GM12874 (cell line): ENCODE data around the gene CFAP119.

Experiments used
- CTCF ChIP-seq: IDR thresholded peaks from 2 replicates; pipeline ENCODE4 v1.5.1; 2011; ENCODE audit warnings: low read depth, mild to moderate bottlenecking, control low read depth, low read length, moderate library complexity; ENCODE audit not compliant: insufficient read depth

Gene CFAP119

DNA sequence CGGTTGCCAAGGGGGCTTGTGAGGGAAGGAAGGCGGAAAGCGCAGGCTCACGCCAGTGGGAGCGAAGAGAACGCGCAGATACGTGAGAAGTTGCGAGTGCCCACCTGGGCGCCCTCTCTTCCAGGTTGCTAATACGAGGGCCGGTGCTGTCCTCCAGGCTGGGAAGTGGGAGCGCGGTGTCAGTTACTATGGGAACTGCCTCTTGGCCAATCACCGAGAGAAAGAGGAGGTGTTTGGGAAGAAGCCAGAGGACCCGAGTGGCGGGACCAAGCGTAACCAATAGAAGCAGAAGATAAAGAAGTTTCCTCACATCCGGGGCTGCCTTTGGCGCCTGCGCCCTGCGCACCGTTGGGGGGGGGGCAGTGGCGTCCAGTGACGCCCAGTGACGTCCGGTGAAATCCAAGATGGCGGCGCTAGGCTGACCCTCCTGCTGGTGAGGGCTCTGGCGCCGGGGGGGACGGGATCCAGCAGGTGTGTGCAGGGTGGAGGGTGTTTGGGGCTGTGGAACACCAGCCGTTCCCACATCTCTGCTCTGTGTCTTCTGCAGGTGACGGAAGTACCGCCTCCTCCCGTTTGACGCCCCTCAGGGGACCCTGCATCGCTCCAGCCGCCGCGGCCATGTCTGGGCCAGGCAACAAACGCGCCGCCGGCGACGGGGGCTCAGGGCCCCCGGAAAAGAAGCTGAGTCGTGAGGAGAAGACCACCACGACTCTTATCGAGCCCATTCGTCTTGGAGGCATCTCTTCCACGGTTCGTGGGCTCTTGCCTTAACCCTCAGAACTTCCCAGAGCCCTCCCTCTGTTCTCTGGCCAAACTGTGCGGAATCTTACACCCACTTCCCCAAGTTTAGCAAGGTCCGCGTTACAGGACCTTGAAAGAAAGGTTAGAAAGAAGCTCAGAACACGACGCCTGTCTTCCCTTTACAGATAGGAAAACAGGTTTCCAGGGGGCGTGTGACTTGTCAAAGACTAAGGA, at the start of gene CFAP119, which contains the start of gene RNF40:
CFAP119 (minus strand) TSS at position 135 of the 975 bp plus-strand sequence. CDS start 314 bp downstream, outside the sequence.
RNF40 (plus strand) TSS at position 395 of the 975 bp plus-strand sequence; CDS start at position 619, 224 bp downstream.
- no peak for TF ChIP-seq CTCF

- no peak for TF ChIP-seq CTCF
These were observed 46.3 kb upstream of the CFAP119 start for GRCh38 chr16:30808146-30808545.

DNA sequence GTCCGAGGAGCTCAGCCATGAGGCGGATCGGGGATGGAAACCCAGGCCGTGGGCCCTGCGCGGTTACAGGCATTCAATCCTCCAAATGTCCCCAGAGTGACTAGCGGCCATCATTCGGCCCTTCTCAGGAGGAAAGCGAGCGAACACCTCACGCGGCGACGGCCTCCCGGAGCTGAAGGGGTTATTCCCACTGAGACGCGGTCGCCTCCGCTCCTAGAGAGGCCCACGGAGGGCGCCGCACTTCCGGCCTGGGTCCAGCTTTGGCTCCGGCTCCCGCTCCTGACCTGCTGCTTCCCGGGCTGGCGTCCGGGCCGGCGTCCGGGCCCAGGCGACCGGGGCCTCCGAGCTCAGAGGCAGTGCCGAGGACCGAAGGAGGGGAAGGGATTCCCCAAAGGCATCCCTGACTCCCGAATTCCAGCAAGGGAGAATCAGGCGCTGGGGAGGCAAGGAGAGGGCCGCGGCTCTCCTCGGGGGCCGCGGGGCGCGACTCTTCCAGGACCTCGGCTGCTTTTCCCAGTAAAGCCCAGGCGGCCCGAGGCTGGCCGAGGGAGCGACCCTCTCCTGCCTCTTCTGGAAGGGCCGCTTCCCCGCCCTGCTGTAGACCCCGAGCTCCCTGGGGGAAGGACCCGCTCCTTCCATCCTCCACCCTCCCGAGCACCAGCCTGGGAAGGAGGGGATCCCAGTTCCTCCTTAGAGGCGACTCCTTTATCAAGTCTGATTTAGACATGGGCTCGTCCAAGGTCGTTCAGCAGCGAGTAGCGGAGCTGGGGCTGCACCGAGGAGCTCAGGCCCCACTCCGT, 43.7 kb upstream of the CFAP119 start:
- no peak for TF ChIP-seq CTCF

- TF ChIP-seq CTCF = no peak
These were observed 43.2 kb upstream of the CFAP119 start for GRCh38 chr16:30805056-30805369.

DNA sequence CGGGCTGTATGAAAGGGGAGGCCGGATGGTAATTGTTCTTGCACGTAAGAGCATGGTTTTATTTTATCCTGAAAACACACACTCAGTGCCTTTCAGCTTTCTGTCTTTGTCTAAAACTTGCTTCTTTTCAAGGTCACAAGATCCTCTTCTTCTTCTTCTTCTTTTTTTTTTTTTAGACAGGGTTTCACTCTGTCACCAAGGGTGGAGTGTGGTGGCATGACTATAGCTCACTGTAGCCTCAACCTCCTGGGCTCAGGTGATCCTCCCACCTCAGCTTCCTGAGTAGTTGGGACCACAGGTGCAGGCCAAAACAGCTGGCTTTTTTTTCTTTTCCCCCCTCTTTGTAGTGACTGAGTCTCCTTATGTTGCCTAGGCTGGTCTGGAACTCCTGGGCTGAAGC, 41.1 kb upstream of the CFAP119 start:
- no peak for TF ChIP-seq CTCF

DNA sequence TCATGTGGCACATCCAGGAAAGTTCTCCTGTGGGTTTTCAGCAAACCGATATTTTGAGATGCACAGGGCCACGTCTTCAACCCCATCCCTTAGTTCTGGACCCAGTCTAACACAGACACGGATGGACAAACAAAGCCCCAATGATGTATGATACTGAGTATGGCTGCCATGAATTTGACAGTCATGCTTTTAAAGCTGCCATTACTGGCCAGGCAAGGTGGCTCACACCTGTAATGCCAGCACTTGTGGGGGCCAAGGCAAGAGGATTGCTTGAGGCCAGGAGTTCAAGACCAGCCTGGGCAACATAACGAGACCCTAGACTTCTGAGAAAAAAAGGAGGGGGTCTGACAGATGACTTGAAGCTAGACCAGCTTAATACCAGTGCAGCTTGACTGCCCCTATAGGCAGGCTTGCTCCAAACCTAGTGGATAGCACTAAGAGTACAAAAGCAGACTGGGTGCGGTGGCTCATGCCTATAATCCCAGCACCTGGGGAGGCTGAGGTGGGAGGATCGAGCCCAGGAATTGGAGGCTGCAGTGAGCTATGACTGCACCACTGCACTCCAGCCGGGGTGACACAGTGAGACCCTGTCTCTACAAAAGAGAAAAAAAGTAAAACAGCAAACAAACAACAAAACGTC, 35.9 kb upstream of the CFAP119 start:
- peak; percentile 29; the same call in 1 of the 2 replicates for TF ChIP-seq CTCF

DNA sequence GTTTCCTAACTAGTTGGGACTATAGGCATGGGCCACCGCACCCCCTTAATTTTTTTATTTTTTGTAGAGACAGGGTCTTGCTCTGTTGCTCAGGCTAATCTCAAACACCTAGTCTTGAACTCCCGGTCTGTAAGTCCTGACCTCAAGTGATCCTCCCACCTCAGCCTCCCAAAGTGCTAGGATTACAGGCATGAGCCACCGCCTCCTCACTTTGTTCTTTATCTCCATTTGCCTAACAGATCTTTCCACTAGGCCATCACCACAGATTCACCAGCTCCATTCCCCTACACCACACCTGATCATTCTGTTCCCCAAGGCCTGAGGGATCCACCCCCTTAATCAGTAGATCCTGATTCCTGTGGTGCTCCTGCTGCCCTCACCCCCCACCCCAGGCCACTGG, 32.8 kb upstream of the CFAP119 start:
- no peak for TF ChIP-seq CTCF
